Activated CD4-positive, CD25-positive, alpha-beta regulatory T cell (primary cell): ENCODE measurements around the gene MTCL1.

Experiments used
- DNase-seq, 4 experiments: peaks; one replicate each; lab custom pipeline; 2025; lab: John Stamatoyannopoulos, UW

MTCL1 gene

DNA sequence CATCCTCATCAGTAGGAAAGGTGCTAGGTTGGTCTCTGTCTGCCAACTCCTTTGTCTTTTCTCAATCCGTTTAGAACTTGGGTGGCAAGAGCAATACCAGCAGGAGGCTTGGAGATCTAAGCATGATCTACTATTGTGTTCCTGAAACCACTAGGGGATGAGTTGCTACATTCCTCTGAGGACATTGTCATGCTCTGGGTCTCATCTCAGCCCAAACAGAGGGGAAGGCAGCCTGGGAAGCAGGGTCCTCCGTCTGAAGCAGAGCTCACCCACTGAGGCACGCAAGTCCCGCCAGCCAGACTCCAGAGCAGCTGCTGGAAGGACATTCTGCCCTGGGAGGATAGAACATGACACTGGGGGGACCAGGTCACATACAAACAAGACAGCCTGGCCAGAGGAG, 162.9 kb downstream of the MTCL1 start:
- no peak for DNase-seq

- no peak for DNase-seq
Observed at GRCh38 chr18:8868779-8869415, 163.5 kb downstream of the MTCL1 start.

- DNase-seq, result no peak
Observed at GRCh38 chr18:8869696-8870095, 164.3 kb downstream of the MTCL1 start.

DNA sequence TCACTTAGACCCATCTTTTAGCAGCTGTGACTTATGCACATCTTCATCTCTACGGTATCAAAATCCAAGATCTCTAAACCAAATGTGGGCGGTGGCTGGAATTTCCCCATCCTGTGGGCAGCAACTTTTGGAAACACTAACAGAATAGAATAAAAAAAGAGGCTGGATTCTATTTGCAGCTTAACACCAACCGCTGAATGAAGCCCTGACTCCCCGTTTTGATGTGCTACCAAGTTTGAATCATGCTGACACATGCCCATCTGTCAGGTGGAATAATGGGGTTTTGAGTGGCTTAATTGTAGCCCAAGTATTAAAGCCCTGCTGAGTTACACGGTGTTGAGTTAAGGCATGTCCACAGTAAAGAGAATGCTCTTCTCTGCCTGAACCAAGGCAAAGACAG, 165.2 kb downstream of the MTCL1 start:
- DNase-seq, result no peak

GRCh38 chr18:8871489-8871888, 166.1 kb downstream of the MTCL1 start:
- no peak for DNase-seq

- DNase-seq, result no peak
Observed at GRCh38 chr18:8874872-8875271, 169.5 kb downstream of the MTCL1 start.

GRCh38 chr18:8876887-8877286, 171.5 kb downstream of the MTCL1 start:
- DNase-seq, result no peak

- DNase-seq, result no peak
Observed at GRCh38 chr18:8881103-8881502, 175.7 kb downstream of the MTCL1 start.
